ENCODE data around the gene IL12RB1.
"Not testable (repeated sequence)": the region's sequence is repeated elsewhere in the genome, so short reads cannot be mapped to it uniquely, and the experiment has no call there.

The IL12RB1 gene

DNA sequence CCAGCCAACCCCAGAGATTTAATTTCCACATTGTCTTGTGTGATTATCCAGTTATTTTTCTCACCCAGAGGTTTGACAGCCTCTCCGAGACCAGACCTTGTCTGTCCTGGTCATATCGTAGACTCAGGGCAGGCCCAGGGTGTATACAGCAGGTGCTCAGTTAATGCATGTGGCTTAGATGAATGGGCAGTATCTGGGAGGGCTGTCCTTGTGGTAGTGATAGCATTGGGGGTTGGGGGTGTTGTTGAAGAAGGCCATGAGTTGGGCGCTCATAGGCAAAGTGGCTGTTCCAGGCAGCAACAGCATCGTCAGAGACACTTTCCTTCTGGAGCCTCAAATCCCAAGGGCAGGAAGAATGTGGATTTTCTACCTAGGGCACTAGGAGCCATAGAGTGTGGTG is 27.7 kb upstream of the IL12RB1 start:
- FAIRE-seq (no peak), DNase-seq (ENCODE audit: insufficient read length, low spot score) (no peak)

DNA sequence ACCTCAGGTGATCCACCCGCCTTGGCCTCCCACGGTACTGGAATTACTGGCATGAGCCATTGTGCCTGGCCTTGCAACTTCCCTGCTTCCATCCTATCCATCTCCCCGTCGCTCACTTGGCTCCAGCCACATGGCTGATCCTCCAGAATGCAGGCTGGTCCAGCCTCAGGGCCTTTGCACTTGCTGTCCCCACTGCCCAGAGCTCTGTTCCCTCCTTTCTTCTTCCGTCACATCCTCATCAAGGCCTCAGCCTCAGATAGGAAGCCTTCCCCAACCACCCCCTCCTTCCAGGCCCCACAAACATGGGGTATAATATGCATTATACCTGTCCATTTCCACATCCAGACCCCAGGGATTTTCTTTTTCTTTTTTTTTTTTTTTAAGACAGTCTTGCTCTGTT is 27.1 kb upstream of the IL12RB1 start:
- DNase-seq (ENCODE audit: insufficient read length, low spot score) (no peak), FAIRE-seq (no peak)
- TF ChIP-seq PAX5 (IDR thresholded peaks at IDR 0.05; ENCODE audit: insufficient read depth, low read length, severe bottlenecking) (no peak), SPI1 (IDR thresholded peaks at IDR 0.05; ENCODE audit: low read depth, low read length) (no peak), POU2F2 (IDR thresholded peaks at IDR 0.05; ENCODE audit: low read depth, low read length) (no peak), POLR2AphosphoS5 (IDR thresholded peaks at IDR 0.05; ENCODE audit: low read depth, low read length) (no peak)

More for the DNA sequence above, 27.7 kb upstream of the IL12RB1 start:
- TF ChIP-seq PAX5 (IDR thresholded peaks at IDR 0.05; ENCODE audit: insufficient read depth, low read length, severe bottlenecking), result no peak
- TF ChIP-seq TAF1 (IDR thresholded peaks at IDR 0.05; ENCODE audit: low read depth, low read length), result no peak
- no peak for TF ChIP-seq POU2F2 (IDR thresholded peaks at IDR 0.05; ENCODE audit: low read depth, low read length)
- no peak for TF ChIP-seq POLR2A (IDR thresholded peaks at IDR 0.05; ENCODE audit: low read depth, low read length)

DNA sequence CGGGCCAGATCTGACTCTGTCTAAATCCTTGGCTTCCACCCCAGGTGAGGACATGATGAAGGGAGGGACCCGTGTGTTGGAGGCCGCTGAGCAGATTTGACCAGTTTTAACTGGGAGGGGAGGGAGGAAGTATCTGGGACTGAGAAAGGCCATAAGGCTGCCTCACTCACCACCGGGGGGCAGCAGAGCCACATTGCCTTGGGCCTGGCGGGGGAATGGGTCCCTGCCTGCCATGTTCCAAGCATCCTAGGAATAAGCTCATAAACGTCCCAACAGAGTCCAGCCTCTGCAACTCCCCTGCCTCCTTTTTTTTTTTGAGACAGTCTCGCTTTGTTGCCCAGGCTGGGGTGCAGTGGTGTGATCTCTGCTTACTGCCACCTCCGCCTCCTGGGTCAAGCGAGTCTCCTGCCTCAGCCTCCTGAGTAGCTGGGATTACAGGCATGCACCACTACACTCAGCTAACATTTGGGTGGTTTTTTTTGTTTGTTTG is 26.3 kb upstream of the IL12RB1 start:
- peak; percentile 96 for FAIRE-seq
- no peak for DNase-seq (ENCODE audit: insufficient read length, low spot score)
- TF ChIP-seq PAX5 (IDR thresholded peaks at IDR 0.05; ENCODE audit: insufficient read depth, low read length, severe bottlenecking) (no peak), POLR2A (IDR thresholded peaks at IDR 0.05; ENCODE audit: low read depth, low read length) (no peak), TAF1 (IDR thresholded peaks at IDR 0.05; ENCODE audit: low read depth, low read length) (no peak), POLR2AphosphoS5 (IDR thresholded peaks at IDR 0.05; ENCODE audit: low read depth, low read length) (no peak), POU2F2 (IDR thresholded peaks at IDR 0.05; ENCODE audit: low read depth, low read length) (no peak), SPI1 (IDR thresholded peaks at IDR 0.05; ENCODE audit: low read depth, low read length) (peak; percentile 69)

DNA sequence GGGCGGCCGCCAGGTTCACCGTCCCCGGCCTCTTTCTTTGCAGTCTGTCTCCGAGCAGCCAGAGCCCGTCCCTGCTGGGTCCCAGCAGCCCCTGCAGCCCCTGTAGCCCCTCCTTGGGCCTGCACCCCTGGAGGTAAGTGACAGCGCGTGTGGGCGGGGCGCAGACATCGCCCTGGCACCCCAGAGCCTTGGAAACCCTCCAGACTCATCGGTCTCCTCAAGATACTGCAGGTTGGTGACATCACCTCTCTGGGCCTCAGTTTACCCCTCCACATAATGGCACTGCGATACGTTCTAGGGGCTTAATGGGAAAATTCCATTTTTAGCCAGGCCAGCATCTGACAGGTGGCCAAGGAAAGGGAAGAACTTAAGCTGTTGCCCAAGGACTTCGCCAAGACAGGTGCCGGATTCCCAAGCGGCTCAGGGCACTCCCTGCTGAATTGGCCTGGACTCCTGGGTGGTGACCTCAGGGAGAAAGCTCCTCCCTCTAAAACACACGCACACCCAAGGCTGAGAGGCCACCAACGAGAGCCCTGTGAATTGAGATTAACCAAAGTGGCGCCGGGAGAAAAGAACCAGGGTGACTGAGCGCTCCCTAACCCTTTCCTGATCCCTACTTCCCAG is 24.0 kb upstream of the IL12RB1 start:
- FAIRE-seq, result no peak
- no peak for DNase-seq (ENCODE audit: insufficient read length, low spot score)

DNA sequence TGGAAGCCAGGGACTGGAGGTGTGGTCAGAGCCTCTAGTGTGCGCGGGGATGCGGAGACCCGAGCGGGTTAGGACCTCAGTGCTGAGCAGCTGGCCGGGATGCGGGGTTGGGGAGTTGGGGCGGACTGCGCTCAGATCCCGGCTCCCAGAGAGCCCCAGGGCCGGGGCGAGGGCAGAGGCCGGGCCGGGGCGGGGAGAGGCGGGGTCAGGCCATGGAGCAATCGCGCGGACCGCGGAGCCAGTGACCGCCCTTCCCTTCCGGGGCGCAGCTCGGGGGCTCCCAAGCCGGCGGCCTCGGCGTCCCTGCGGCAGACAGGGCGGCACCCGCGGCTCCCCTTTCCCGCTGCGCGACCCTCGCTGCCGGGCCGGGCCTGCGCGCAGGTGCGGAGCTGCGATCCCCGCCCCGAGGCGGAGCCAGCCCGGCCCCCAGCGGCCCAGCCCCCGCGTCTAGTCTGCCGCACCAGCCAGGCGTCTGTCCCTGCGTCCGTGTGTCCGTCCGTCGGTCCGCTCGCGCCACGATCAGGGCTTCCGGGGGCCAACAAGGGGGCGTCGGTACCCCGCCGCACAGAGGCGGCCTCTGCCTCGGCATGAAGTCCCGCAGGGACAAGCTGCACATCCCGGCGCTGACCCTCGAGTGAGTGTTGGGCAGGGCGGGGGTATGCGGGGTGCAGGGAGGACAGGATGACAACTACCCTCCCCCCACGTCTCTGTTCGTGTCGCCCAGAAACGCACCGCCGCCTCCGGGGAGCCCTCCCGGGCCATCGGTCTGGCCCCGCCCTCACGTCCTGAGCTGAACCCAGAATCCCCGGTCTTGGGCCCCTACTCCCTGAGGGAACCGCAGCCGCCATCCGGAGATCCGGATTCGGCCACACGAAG is 23.2 kb upstream of the IL12RB1 start:
- DNase-seq (ENCODE audit: insufficient read length, low spot score), result peak; percentile 68
- FAIRE-seq, result peak; percentile 74
- TF ChIP-seq SPI1 (IDR thresholded peaks at IDR 0.05; ENCODE audit: low read depth, low read length) (no peak), POLR2AphosphoS5 (IDR thresholded peaks at IDR 0.05; ENCODE audit: low read depth, low read length) (no peak), POU2F2 (IDR thresholded peaks at IDR 0.05; ENCODE audit: low read depth, low read length) (no peak), TAF1 (IDR thresholded peaks at IDR 0.05; ENCODE audit: low read depth, low read length) (no peak), PAX5 (IDR thresholded peaks at IDR 0.05; ENCODE audit: insufficient read depth, low read length, severe bottlenecking) (no peak)

More for the DNA sequence above, 24.0 kb upstream of the IL12RB1 start:
- TF ChIP-seq POLR2AphosphoS5 (IDR thresholded peaks at IDR 0.05; ENCODE audit: low read depth, low read length) (no peak), POU2F2 (IDR thresholded peaks at IDR 0.05; ENCODE audit: low read depth, low read length) (no peak), POLR2A (IDR thresholded peaks at IDR 0.05; ENCODE audit: low read depth, low read length) (no peak), PAX5 (IDR thresholded peaks at IDR 0.05; ENCODE audit: insufficient read depth, low read length, severe bottlenecking) (no peak), SPI1 (IDR thresholded peaks at IDR 0.05; ENCODE audit: low read depth, low read length) (no peak), TAF1 (IDR thresholded peaks at IDR 0.05; ENCODE audit: low read depth, low read length) (no peak)

DNA sequence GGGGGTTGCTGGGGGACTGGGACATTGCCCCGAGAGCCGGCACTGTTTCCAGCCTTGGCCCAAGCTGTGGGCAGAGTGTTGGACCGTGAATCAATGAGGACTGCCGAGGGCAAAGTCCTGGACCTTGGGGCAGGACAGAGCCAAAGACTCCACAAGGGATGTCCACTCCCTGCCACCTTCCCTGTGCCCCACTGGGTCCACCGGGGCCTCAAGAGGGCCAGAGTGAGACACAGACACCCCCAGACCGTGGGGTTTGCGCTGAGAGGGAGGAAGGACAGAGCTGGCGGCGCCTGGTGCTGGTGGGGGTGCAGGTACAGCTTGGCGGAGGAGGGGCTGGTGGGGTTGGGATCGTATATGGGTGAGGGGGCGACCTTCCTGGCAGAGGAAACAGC is 22.6 kb upstream of the IL12RB1 start:
- no peak for TF ChIP-seq SPI1 (IDR thresholded peaks at IDR 0.05; ENCODE audit: low read depth, low read length)
- TF ChIP-seq POU2F2 (IDR thresholded peaks at IDR 0.05; ENCODE audit: low read depth, low read length), result no peak
- TF ChIP-seq PAX5 (IDR thresholded peaks at IDR 0.05; ENCODE audit: insufficient read depth, low read length, severe bottlenecking), result no peak
- TF ChIP-seq TAF1 (IDR thresholded peaks at IDR 0.05; ENCODE audit: low read depth, low read length), result no peak
- no peak for TF ChIP-seq POLR2A (IDR thresholded peaks at IDR 0.05; ENCODE audit: low read depth, low read length)
- no peak for TF ChIP-seq POLR2AphosphoS5 (IDR thresholded peaks at IDR 0.05; ENCODE audit: low read depth, low read length)
- DNase-seq (ENCODE audit: insufficient read length, low spot score), result no peak
- FAIRE-seq, result no peak

DNA sequence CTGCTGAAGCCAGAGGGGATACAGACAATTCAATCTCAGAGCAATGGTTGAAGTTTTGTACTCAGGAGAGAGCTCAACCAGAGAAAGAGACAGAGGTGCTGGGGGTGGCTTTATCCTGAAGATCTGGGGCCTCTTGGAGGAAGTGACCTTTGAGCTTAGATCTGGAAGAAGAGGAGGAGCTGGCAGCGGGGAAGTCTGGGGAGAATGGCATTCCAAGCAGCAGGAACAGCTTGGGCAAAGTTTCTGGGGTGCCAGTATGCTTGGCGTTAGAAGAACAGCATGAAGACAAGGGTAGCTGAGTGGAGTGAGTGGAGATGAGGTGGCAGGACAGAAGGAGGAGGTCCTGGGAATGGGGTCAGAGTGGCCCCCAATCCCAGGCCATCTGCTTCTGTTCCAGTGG is 22.2 kb upstream of the IL12RB1 start:
- DNase-seq (ENCODE audit: insufficient read length, low spot score) (no peak), FAIRE-seq (no peak)
- TF ChIP-seq POLR2AphosphoS5 (IDR thresholded peaks at IDR 0.05; ENCODE audit: low read depth, low read length), result no peak
- TF ChIP-seq SPI1 (IDR thresholded peaks at IDR 0.05; ENCODE audit: low read depth, low read length), result no peak
- no peak for TF ChIP-seq POLR2A (IDR thresholded peaks at IDR 0.05; ENCODE audit: low read depth, low read length)
- TF ChIP-seq POU2F2 (IDR thresholded peaks at IDR 0.05; ENCODE audit: low read depth, low read length), result no peak
- no peak for TF ChIP-seq TAF1 (IDR thresholded peaks at IDR 0.05; ENCODE audit: low read depth, low read length)
- TF ChIP-seq PAX5 (IDR thresholded peaks at IDR 0.05; ENCODE audit: insufficient read depth, low read length, severe bottlenecking), result no peak

DNA sequence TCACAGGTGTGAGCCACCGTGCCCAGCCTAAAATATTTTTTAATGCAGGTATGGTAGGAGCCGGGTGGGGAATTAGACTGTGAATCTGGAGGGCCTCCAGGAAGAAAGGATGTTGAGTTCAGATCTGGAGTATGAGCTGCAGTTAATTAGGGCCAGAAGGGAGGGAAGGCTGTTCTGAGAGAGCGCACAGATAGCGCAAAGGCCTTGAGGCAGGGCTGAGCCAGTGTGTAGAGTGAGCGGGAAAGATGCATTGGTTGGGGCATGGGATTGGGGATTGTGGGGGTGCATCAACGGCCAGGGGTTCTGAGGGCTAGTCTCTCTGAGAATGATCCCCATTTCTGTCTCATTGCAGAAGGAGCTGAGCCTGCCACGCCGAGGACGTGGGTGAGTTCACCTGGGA is 20.5 kb upstream of the IL12RB1 start:
- no peak for DNase-seq (ENCODE audit: insufficient read length, low spot score)
- FAIRE-seq, result no peak
- TF ChIP-seq PAX5 (IDR thresholded peaks at IDR 0.05; ENCODE audit: insufficient read depth, low read length, severe bottlenecking) (no peak), POU2F2 (IDR thresholded peaks at IDR 0.05; ENCODE audit: low read depth, low read length) (no peak), TAF1 (IDR thresholded peaks at IDR 0.05; ENCODE audit: low read depth, low read length) (no peak), POLR2A (IDR thresholded peaks at IDR 0.05; ENCODE audit: low read depth, low read length) (no peak), SPI1 (IDR thresholded peaks at IDR 0.05; ENCODE audit: low read depth, low read length) (no peak), POLR2AphosphoS5 (IDR thresholded peaks at IDR 0.05; ENCODE audit: low read depth, low read length) (no peak)

DNA sequence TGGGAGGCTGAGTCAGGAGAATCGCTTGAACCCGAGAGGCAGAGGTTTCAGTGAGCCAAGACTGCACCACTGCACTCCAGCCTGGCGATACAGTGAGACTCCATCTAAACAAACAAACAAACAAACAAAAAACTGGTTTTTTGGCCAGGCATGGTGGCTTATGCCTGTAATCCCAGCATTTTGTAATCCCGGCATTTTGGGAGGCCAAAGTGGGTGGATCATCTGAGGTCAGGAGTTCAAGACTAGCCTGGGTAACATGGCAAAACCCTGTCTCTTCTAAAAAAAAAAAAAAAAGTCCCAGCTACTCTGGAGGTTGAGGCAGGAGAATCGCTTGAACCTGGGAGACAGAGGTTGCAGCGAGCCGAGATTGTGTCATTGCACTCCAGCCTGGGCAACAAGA is 18.5 kb upstream of the IL12RB1 start:
- not testable (repeated sequence) for FAIRE-seq; DNase-seq (ENCODE audit: insufficient read length, low spot score)

DNA sequence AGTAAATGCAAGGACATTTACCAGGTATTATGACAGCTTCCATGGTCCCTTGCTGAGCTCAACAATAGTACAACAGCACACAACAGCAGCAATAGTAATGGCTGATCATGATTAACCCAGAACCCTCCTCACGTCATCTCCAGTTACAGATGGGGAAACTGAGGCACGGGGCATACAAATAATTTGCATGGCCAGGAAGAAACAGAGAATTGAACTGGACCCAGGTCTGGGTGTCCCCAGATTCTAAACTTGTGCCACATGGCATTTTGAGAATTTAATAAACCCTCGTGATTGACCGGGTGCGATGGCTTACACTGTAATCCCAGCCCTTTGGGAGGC is 18.0 kb upstream of the IL12RB1 start:
- DNase-seq (ENCODE audit: insufficient read length, low spot score) (no peak), FAIRE-seq (no peak)
- no peak for TF ChIP-seq TAF1 (IDR thresholded peaks at IDR 0.05; ENCODE audit: low read depth, low read length)
- no peak for TF ChIP-seq SPI1 (IDR thresholded peaks at IDR 0.05; ENCODE audit: low read depth, low read length)
- TF ChIP-seq POU2F2 (IDR thresholded peaks at IDR 0.05; ENCODE audit: low read depth, low read length), result no peak
- TF ChIP-seq POLR2A (IDR thresholded peaks at IDR 0.05; ENCODE audit: low read depth, low read length), result no peak
- no peak for TF ChIP-seq POLR2AphosphoS5 (IDR thresholded peaks at IDR 0.05; ENCODE audit: low read depth, low read length)
- TF ChIP-seq PAX5 (IDR thresholded peaks at IDR 0.05; ENCODE audit: insufficient read depth, low read length, severe bottlenecking), result no peak

Data from GM12891 (cell line).